HepG2 (cell line): ENCODE results near the gene CAMTA1. TPM values are rescaled to one million over a fixed set of nuclear protein-coding genes. Genes with fewer than 3 reads are reported as not detected.

ENCODE experiments used
- ATAC-seq: fragments of 200-7000 bp; cut with Tn5 transposase; 3 replicates; pipeline ENCODE4 v1.9.1; 2020; ENCODE audit warnings: mild to moderate bottlenecking, moderate library complexity
- BruUV-seq: library from RNA; stranded (reverse); fragments of 400-500 nt; replicated peaks from 2 replicates; lab custom pipeline; 2021; lab: Mats Ljungman, UMichigan
- CTCF ChIA-PET: fragments of 300-600 bp; formaldehyde crosslinking; extraction: SDS; loops from one replicate; lab custom pipeline; 2021; ENCODE audit warnings: low total read pairs, inconsistent platforms, low intra/inter-chr PET ratio; lab: Yijun Ruan, JAX
- POLR2A ChIA-PET: fragments of 350-600 bp; sonication (Branson Sonifier 250); formaldehyde crosslinking; loops from one replicate; lab custom pipeline; 2020; ENCODE audit warnings: antibody characterized with exemption, inconsistent platforms; lab: Yijun Ruan, JAX
- DNase-seq: peaks from one replicate; pipeline ENCODE4 v3.0.0-alpha.2; 2015; ENCODE audit warnings: low spot score
- FAIRE-seq: peaks from 3 replicates; lab custom pipeline; 2011; peaks lifted over from hg19 to GRCh38; lab: Jason Lieb, UNC
- H2AFZ ChIP-seq: one replicate; pipeline ENCODE4 v1.6.1; 2011; ENCODE audit warnings: low read length, inconsistent platforms
- H3K27ac ChIP-seq: fragments of 300-600 bp; 3 replicates; pipeline ENCODE4 v1.8.0; 2011; ENCODE audit warnings: mixed run types, mild to moderate bottlenecking, mixed read lengths, low read length, inconsistent platforms; ENCODE audit not compliant: insufficient read depth; ENCODE audit errors: extremely low read length
- H3K27me3 ChIP-seq, 2 experiments: fragments of 200-600 bp in 1 of 2; 2 replicates in 1 of 2; 3 replicates in 1 of 2; pipeline versions ENCODE4 v1.6.0 to v1.8.0; 2011; ENCODE audit warnings: low read length in 2 of 2, mild to moderate bottlenecking in 2 of 2, moderate library complexity in 2 of 2, inconsistent platforms in 1 of 2; ENCODE audit not compliant: insufficient read depth in 2 of 2, control insufficient read depth in 1 of 2
- H3K36me3 ChIP-seq, 2 experiments: fragments of 200-600 bp in 1 of 2; replicated peaks in 1 of 2; 2 replicates in 1 of 2; 3 replicates in 1 of 2; pipeline versions ENCODE4 v1.5.1 to v1.8.0; 2011; ENCODE audit warnings: low read length in 2 of 2, inconsistent platforms in 1 of 2; ENCODE audit not compliant: insufficient read depth in 2 of 2, control insufficient read depth in 1 of 2
- H3K4me1 ChIP-seq: 2 replicates; pipeline ENCODE4 v1.5.1; 2012; ENCODE audit warnings: low read length, inconsistent platforms; ENCODE audit not compliant: insufficient read depth
- H3K4me2 ChIP-seq: 2 replicates; pipeline ENCODE4 v1.6.0; 2011; ENCODE audit warnings: low read depth, low read length, inconsistent platforms
- H3K4me3 ChIP-seq, 3 experiments: fragments of 200-600 bp in 1 of 3; sonication (generic), shearing (Covaris generic) in 1 of 3; replicated peaks in 1 of 3; 2 replicates each; pipeline ENCODE4 v1.5.1; 2011 to 2016; ENCODE audit warnings: low read length in 3 of 3, inconsistent platforms in 2 of 3, low read depth in 2 of 3, mild to moderate bottlenecking in 2 of 3, control low read depth in 1 of 3, mixed read lengths in 1 of 3; ENCODE audit not compliant: insufficient read depth in 1 of 3
- H3K79me2 ChIP-seq: one replicate; pipeline ENCODE4 v1.6.1; 2011; ENCODE audit warnings: low read length, inconsistent platforms; ENCODE audit not compliant: insufficient read depth
- H3K9ac ChIP-seq: 2 replicates; pipeline ENCODE4 v1.6.0; 2011; ENCODE audit warnings: mild to moderate bottlenecking, low read depth, low read length, inconsistent platforms; ENCODE audit not compliant: insufficient read depth
- H3K9me3 ChIP-seq: 2 replicates; pipeline ENCODE4 v1.5.1; 2012; ENCODE audit warnings: mild to moderate bottlenecking, low read length
- H4K20me1 ChIP-seq: 2 replicates; pipeline ENCODE4 v1.6.0; 2011; ENCODE audit warnings: inconsistent platforms, mild to moderate bottlenecking, low read length, moderate library complexity; ENCODE audit not compliant: insufficient read depth
- CCDC6 ChIP-seq: sonication (generic); formaldehyde crosslinking; IDR thresholded peaks from 2 replicates; pipeline ENCODE4 v1.8.1; 2022; ENCODE audit warnings: mild to moderate bottlenecking, missing genetic modification reagents, moderate library complexity
- PTBP1 ChIP-seq: fragments of 200-400 bp; formaldehyde crosslinking; IDR thresholded peaks from 2 replicates; pipeline ENCODE4 v1.6.1; 2018; ENCODE audit warnings: low read length, low read depth; ENCODE audit not compliant: poor library complexity, severe bottlenecking
- TCF7L2 ChIP-seq: IDR thresholded peaks from 2 replicates; pipeline ENCODE4 v1.6.1; 2011; ENCODE audit warnings: mild to moderate bottlenecking, low read depth, low read length, moderate library complexity
- ZFY ChIP-seq: sonication (generic); formaldehyde crosslinking; IDR thresholded peaks from 2 replicates; pipeline ENCODE4 v1.4.0; 2020; ENCODE audit warnings: missing genetic modification reagents
- ZHX2 ChIP-seq, 2 experiments: sonication (generic) in 1 of 2; formaldehyde crosslinking in 1 of 2; IDR thresholded peaks; 2 replicates each; pipeline versions ENCODE4 v1.6.1 to v1.9.0; 2014 to 2022; ENCODE audit warnings: antibody characterized with exemption in 1 of 2, borderline replicate concordance in 1 of 2, inconsistent platforms in 1 of 2, low read depth in 1 of 2, missing genetic modification reagents in 1 of 2
- ZNF816 ChIP-seq: sonication (generic); formaldehyde crosslinking; IDR thresholded peaks from 2 replicates; pipeline ENCODE4 v1.8.0; 2022; ENCODE audit warnings: missing genetic modification reagents, mild to moderate bottlenecking, borderline replicate concordance
- WGBS: methylation state at CpG from one replicate; pipeline ENCODE4 v1.1.6; 2017; ENCODE audit warnings: low lambda C conversion rate; 5-methylcytosine and 5-hydroxymethylcytosine counted together
- in situ Hi-C: cut with HindIII; loops from 2 replicates; pipeline ENCODE4 v1.10.0; 2017; ENCODE audit warnings: low pct_unique_long_range_greater_than_20kb; ENCODE audit not compliant: extremely low pct_ligation_motif_present
- intact Hi-C: fragments of 100-400 bp; cut with micrococcal nuclease; formaldehyde crosslinking; loops from one replicate; pipeline ENCODE4 v1.10.0; 2022; ENCODE audit not compliant: unreplicated experiment
- polyA plus RNA-seq, 8 experiments: library from polyadenylated mRNA; depleted of rRNA in 3 of 8; stranded (reverse) in 7 of 8; unstranded in 1 of 8; fragments of >200 nt; fragmentation: Illumina TruSeq in 4 of 8; extraction: Trizol in 4 of 8; gene quantifications; 2 replicates each; pipeline versions ENCODE4 v1.2.1 to v1.2.3, GENCODE V29; 2011 to 2016; ENCODE audit warnings: low read depth in 4 of 8, missing spikeins in 1 of 8, mixed read lengths in 1 of 8; ENCODE audit not compliant: insufficient read depth in 1 of 8
- total RNA-seq, 5 experiments: library from RNA; depleted of rRNA; stranded (reverse); fragments of >200 nt; fragmentation: Illumina TruSeq; extraction: Trizol; gene quantifications; 2 replicates each; pipeline ENCODE4 v1.2.3, GENCODE V29; 2016; ENCODE audit warnings: low read depth in 1 of 5

The CAMTA1 gene
- total and polyA plus RNA-seq, 2 of the 13 experiments (the other 11 are each of a cell fraction or from before 2014, with no cell fraction given), result 25.0 to 36.4 TPM

GRCh38 chr1:6866825-6867224 lies 81.6 kb downstream of the CAMTA1 start:
- H3K79me2 ChIP-seq, result no peaks in the 10 kb centered on the region
- no peak overlapping the region for H3K9ac ChIP-seq
- TF ChIP-seq ZHX2 (IDR thresholded peaks at IDR 0.05; ENCODE audit: low read depth), result no peak
- TF ChIP-seq ZHX2 (CRISPR knock-in tag; IDR thresholded peaks at IDR 0.05; ENCODE audit: borderline replicate concordance), result no peak
- no peak for TF ChIP-seq TCF7L2
- no peak for TF ChIP-seq ZNF816 (CRISPR knock-in tag)
- no peak for TF ChIP-seq CCDC6 (CRISPR knock-in tag)
- no peak for TF ChIP-seq ZFY (CRISPR knock-in tag)
- no peak for TF ChIP-seq PTBP1
- CTCF ChIA-PET, result no interaction called here
- intact Hi-C loops, result no loop called here
- WGBS, result 96% methylated on average over 7 of the region's 7 CpGs
- BruUV-seq, result no TSS peak
- H3K27ac ChIP-seq, result no peak overlapping the region
- no peaks in the 10 kb centered on the region for H3K4me1 ChIP-seq
- no peaks in the 10 kb centered on the region for H4K20me1 ChIP-seq
- no peaks in the 10 kb centered on the region for H3K27me3 ChIP-seq
- H3K9me3 ChIP-seq, result no peaks in the 10 kb centered on the region
- peaks cover 0 to 2% of the 10 kb centered on the region in 2 experiments; a peak in 1 of 5 replicates for H3K36me3 ChIP-seq
- DNase-seq, result no peak
- H2AFZ ChIP-seq, result no peak overlapping the region
- no peak overlapping the region for H3K4me2 ChIP-seq
- POLR2A ChIA-PET, result no interaction called here
- in situ Hi-C loops, result no loop called here
- no peak for FAIRE-seq
- no peak for ATAC-seq
- no peak overlapping the region for H3K4me3 ChIP-seq
